PC-9 (cell line): ENCODE results near the gene NPM1. TPM values are rescaled to one million over a fixed set of nuclear protein-coding genes. Genes with fewer than 3 reads are reported as not detected.

ENCODE experiments used
- BruUV-seq: library from RNA; stranded (reverse); fragments of 400-500 nt; replicated peaks from 2 replicates; lab custom pipeline; 2021; lab: Mats Ljungman, UMichigan
- CTCF ChIA-PET: fragments of 300-600 bp; sonication (Branson Sonifier 250); formaldehyde crosslinking; loops from one replicate; lab custom pipeline; 2022; ENCODE audit warnings: antibody characterized with exemption; lab: Charles Lee
- POLR2A ChIA-PET: fragments of 300-600 bp; sonication (Branson Sonifier 250); formaldehyde crosslinking; loops from one replicate; lab custom pipeline; 2022; ENCODE audit warnings: antibody characterized with exemption; ENCODE audit not compliant: unreplicated experiment; lab: Charles Lee
- DNase-seq, 2 experiments: peaks; one replicate each; pipeline versions ENCODE4 v3.0.0 to v3.0.0-alpha.2; 2015 to 2022; ENCODE audit warnings: mixed read lengths in 1 of 2
- H2AFZ ChIP-seq: fragments of 200-600 bp; sonication (generic); 2 replicates; pipeline ENCODE4 v1.8.1; 2017; ENCODE audit warnings: antibody characterized with exemption
- H3F3A ChIP-seq: fragments of 200-600 bp; sonication (generic); 2 replicates; pipeline ENCODE4 v1.8.1; 2017; ENCODE audit warnings: antibody characterized with exemption, mild to moderate bottlenecking, low read depth; ENCODE audit not compliant: insufficient read depth
- H3K27ac ChIP-seq: fragments of 200-600 bp; sonication (generic); 2 replicates; pipeline ENCODE4 v1.6.1; 2016; ENCODE audit warnings: mixed run types
- H3K27me3 ChIP-seq: fragments of 200-600 bp; sonication (generic); 2 replicates; pipeline ENCODE4 v1.6.1; 2016; ENCODE audit warnings: low read depth, mixed run types; ENCODE audit not compliant: insufficient read depth
- H3K36me3 ChIP-seq: fragments of 200-600 bp; sonication (generic); 2 replicates; pipeline ENCODE4 v1.6.1; 2016; ENCODE audit warnings: low read depth, mixed run types
- H3K4me1 ChIP-seq: fragments of 200-600 bp; sonication (generic); replicated peaks from 2 replicates; pipeline ENCODE4 v1.6.1; 2016; ENCODE audit warnings: mixed run types; ENCODE audit not compliant: insufficient read depth
- H3K4me2 ChIP-seq: fragments of 200-600 bp; sonication (generic); 2 replicates; pipeline ENCODE4 v1.6.1; 2017; ENCODE audit warnings: mixed run types
- H3K4me3 ChIP-seq: fragments of 200-600 bp; sonication (generic); 2 replicates; pipeline ENCODE4 v1.6.1; 2016; ENCODE audit warnings: mixed run types
- H3K79me2 ChIP-seq: fragments of 200-600 bp; sonication (generic); 2 replicates; pipeline ENCODE4 v1.6.1; 2017; ENCODE audit warnings: low read depth, mixed run types
- H3K9me2 ChIP-seq: fragments of 200-600 bp; sonication (generic); 2 replicates; pipeline ENCODE4 v1.8.1; 2017; ENCODE audit warnings: mild to moderate bottlenecking; ENCODE audit not compliant: insufficient read depth
- H3K9me3 ChIP-seq: fragments of 200-600 bp; sonication (generic); 2 replicates; pipeline ENCODE4 v1.8.1; 2016; ENCODE audit warnings: low read depth; ENCODE audit not compliant: insufficient read depth
- H4K20me1 ChIP-seq: fragments of 200-600 bp; sonication (generic); 2 replicates; pipeline ENCODE4 v1.8.1; 2017; ENCODE audit not compliant: insufficient read depth
- EZH2 ChIP-seq: fragments of 200-600 bp; sonication (generic); IDR thresholded peaks from 2 replicates; pipeline ENCODE4 v1.8.0; 2017; ENCODE audit warnings: antibody characterized with exemption, low read depth
- intact Hi-C: fragments of 100-400 bp; cut with micrococcal nuclease; formaldehyde crosslinking; loops from one replicate; pipeline ENCODE4 v1.10.0; 2022; ENCODE audit not compliant: unreplicated experiment
- microRNA-seq: library from miRNA; unstranded; fragments of <30 nt; microRNA quantifications from one replicate; pipeline ENCODE4 v1.2.0, GENCODE V29; 2021; ENCODE audit warnings: borderline number of aligned reads, borderline replicate concordance
- total RNA-seq: library from RNA; stranded (reverse); gene quantifications from 2 replicates; pipeline ENCODE4 v1.2.3, GENCODE V29; 2021
- TF ChIP-seq, protein P1 (sequence below): fragments of 200-600 bp; sonication (generic); conservative IDR thresholded peaks from 2 replicates; pipeline ENCODE4 v1.6.1; 2017; ENCODE audit warnings: mixed run types, antibody characterized with exemption, mild to moderate bottlenecking, moderate library complexity

The NPM1 gene
- total RNA-seq, 1 experiment from 2014 or later, result 2,285 TPM

DNA sequence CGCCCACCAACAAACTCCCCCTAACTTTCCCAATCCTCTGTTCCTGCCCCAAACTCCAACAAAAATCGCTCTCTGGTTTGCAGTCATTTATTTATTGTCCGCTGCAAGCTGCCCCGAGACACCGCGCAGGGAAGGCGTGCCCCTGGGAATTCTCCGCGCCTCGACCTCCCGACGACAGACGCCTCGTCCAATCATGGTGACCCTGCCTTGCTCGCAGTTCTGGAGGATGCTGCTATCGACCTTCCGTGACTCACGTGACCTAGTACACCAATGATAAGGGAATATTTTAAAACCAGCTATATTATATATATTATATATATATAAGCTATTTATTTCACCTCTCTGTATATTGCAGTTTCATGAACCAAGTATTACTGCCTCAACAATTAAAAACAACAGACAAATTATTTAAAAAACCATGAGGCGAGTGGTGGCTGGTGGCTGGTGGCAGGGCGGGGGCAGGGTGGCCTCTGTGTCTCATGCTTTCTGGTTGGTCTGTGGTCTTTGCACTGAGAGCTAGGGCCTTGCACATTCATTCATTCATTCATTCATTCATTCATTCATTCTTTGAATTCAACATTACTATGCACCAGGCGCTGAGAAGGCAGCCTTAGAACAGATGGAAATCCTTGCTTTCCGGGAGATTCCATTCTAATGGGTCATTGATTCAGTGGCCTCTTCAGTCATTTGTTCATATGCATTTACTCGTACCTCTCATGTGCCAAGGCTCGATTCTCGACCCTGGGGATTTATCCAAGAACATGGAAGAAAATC lies 69.7 kb downstream of the NPM1 start:
- H3F3A ChIP-seq, result no peaks in the 10 kb centered on the region
- H3K4me3 ChIP-seq, result no peak overlapping the region
- H3K27ac ChIP-seq, result no peak overlapping the region
- H3K79me2 ChIP-seq, result no peaks in the 10 kb centered on the region
- ChIA-PET CTCF (no interaction called here), POLR2A (no interaction called here)
- TF ChIP-seq, protein P1, sequence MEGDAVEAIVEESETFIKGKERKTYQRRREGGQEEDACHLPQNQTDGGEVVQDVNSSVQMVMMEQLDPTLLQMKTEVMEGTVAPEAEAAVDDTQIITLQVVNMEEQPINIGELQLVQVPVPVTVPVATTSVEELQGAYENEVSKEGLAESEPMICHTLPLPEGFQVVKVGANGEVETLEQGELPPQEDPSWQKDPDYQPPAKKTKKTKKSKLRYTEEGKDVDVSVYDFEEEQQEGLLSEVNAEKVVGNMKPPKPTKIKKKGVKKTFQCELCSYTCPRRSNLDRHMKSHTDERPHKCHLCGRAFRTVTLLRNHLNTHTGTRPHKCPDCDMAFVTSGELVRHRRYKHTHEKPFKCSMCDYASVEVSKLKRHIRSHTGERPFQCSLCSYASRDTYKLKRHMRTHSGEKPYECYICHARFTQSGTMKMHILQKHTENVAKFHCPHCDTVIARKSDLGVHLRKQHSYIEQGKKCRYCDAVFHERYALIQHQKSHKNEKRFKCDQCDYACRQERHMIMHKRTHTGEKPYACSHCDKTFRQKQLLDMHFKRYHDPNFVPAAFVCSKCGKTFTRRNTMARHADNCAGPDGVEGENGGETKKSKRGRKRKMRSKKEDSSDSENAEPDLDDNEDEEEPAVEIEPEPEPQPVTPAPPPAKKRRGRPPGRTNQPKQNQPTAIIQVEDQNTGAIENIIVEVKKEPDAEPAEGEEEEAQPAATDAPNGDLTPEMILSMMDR, result no peak
- no peak for TF ChIP-seq EZH2
- DNase-seq, result no peak
- no peaks in the 10 kb centered on the region for H3K27me3 ChIP-seq
- no peaks in the 10 kb centered on the region for H3K36me3 ChIP-seq
- no peaks in the 10 kb centered on the region for H3K9me3 ChIP-seq
- intact Hi-C loops, result no loop called here
- BruUV-seq, result no TSS peak
- no peaks in the 10 kb centered on the region for H4K20me1 ChIP-seq
- no peaks in the 10 kb centered on the region for H3K9me2 ChIP-seq
- H3K4me2 ChIP-seq, result no peak overlapping the region
- no peaks in the 10 kb centered on the region for H3K4me1 ChIP-seq
- H2AFZ ChIP-seq, result no peak overlapping the region

DNA sequence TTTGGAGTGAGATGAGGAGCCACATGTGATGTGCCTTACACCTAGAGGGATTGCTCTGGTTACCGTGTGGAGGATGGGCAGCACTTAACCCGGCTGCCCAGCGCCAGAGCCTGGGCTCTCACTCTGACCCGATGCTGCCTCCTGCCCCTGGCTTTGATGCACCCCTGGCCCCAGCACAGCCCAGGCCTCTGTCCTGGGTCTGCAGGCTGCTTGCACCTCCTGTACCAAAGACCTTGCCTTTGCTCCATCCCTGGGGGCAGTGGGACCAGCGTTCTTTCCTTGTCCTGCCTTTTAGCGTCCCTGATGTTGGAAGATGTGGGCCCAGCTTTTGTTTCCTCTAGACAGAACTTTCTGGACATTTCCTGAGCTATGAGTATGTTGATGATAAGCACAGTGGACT lies 72.2 kb downstream of the NPM1 start:
- intact Hi-C loops, result no loop called here
- Histone ChIP-seq H3K79me2 (no peaks in the 10 kb centered on the region), H3K27me3 (peaks cover 4% of the 10 kb centered on the region; the same call in 1 of the 2 replicates), H3K4me2 (no peak overlapping the region), H4K20me1 (no peaks in the 10 kb centered on the region), H3K9me2 (no peaks in the 10 kb centered on the region), H3K36me3 (no peaks in the 10 kb centered on the region), H3K9me3 (no peaks in the 10 kb centered on the region), H2AFZ (no peak overlapping the region), H3K4me3 (no peak overlapping the region), H3K27ac (no peak overlapping the region), H3K4me1 (no peaks in the 10 kb centered on the region), H3F3A (no peaks in the 10 kb centered on the region)
- POLR2A ChIA-PET, result no interaction called here
- CTCF ChIA-PET, result no interaction called here
- no TSS peak for BruUV-seq
- no peak for DNase-seq
- no peak for TF ChIP-seq EZH2
- TF ChIP-seq, protein P1, result no peak

Small RNA genes within 50 kb of the gene (microRNA-seq; reads per million reads assigned to microRNA genes)
- gene MIR3912, result 3.4 reads per million

Other genes with a start within 250 kb of the NPM1 start
- not detected in 2 replicates for gene TLX3, start 78.6 kb upstream of the NPM1 start, total RNA-seq
- gene FGF18, start 31.8 kb downstream of the NPM1 start, total RNA-seq, result 0.52 and 1.1 TPM in 2 replicates